HepG2 (cell line): Measurements from ENCODE around the gene BCKDHB. TPM values are rescaled to one million over a fixed set of nuclear protein-coding genes. Genes with fewer than 3 reads are reported as not detected.

Experiments used
- ATAC-seq: fragments of 200-7000 bp; cut with Tn5 transposase; 3 replicates; pipeline ENCODE4 v1.9.1; 2020; ENCODE audit warnings: mild to moderate bottlenecking, moderate library complexity
- BruUV-seq: library from RNA; stranded (reverse); fragments of 400-500 nt; replicated peaks from 2 replicates; lab custom pipeline; 2021; lab: Mats Ljungman, UMichigan
- CTCF ChIA-PET: fragments of 300-600 bp; formaldehyde crosslinking; extraction: SDS; loops from one replicate; lab custom pipeline; 2021; ENCODE audit warnings: low total read pairs, inconsistent platforms, low intra/inter-chr PET ratio; lab: Yijun Ruan, JAX
- POLR2A ChIA-PET: fragments of 350-600 bp; sonication (Branson Sonifier 250); formaldehyde crosslinking; loops from one replicate; lab custom pipeline; 2020; ENCODE audit warnings: antibody characterized with exemption, inconsistent platforms; lab: Yijun Ruan, JAX
- DNase-seq: peaks from one replicate; pipeline ENCODE4 v3.0.0-alpha.2; 2015; ENCODE audit warnings: low spot score
- FAIRE-seq: peaks from 3 replicates; lab custom pipeline; 2011; peaks lifted over from hg19 to GRCh38; lab: Jason Lieb, UNC
- H2AFZ ChIP-seq: one replicate; pipeline ENCODE4 v1.6.1; 2011; ENCODE audit warnings: low read length, inconsistent platforms
- H3K27ac ChIP-seq: fragments of 300-600 bp; 3 replicates; pipeline ENCODE4 v1.8.0; 2011; ENCODE audit warnings: mixed run types, mild to moderate bottlenecking, mixed read lengths, low read length, inconsistent platforms; ENCODE audit not compliant: insufficient read depth; ENCODE audit errors: extremely low read length
- H3K27me3 ChIP-seq, 2 experiments: fragments of 200-600 bp in 1 of 2; 2 replicates in 1 of 2; 3 replicates in 1 of 2; pipeline versions ENCODE4 v1.6.0 to v1.8.0; 2011; ENCODE audit warnings: low read length in 2 of 2, mild to moderate bottlenecking in 2 of 2, moderate library complexity in 2 of 2, inconsistent platforms in 1 of 2; ENCODE audit not compliant: insufficient read depth in 2 of 2, control insufficient read depth in 1 of 2
- H3K36me3 ChIP-seq, 2 experiments: fragments of 200-600 bp in 1 of 2; replicated peaks in 1 of 2; 2 replicates in 1 of 2; 3 replicates in 1 of 2; pipeline versions ENCODE4 v1.5.1 to v1.8.0; 2011; ENCODE audit warnings: low read length in 2 of 2, inconsistent platforms in 1 of 2; ENCODE audit not compliant: insufficient read depth in 2 of 2, control insufficient read depth in 1 of 2
- H3K4me1 ChIP-seq: 2 replicates; pipeline ENCODE4 v1.5.1; 2012; ENCODE audit warnings: low read length, inconsistent platforms; ENCODE audit not compliant: insufficient read depth
- H3K4me2 ChIP-seq: 2 replicates; pipeline ENCODE4 v1.6.0; 2011; ENCODE audit warnings: low read depth, low read length, inconsistent platforms
- H3K4me3 ChIP-seq, 3 experiments: fragments of 200-600 bp in 1 of 3; sonication (generic), shearing (Covaris generic) in 1 of 3; replicated peaks in 1 of 3; 2 replicates each; pipeline ENCODE4 v1.5.1; 2011 to 2016; ENCODE audit warnings: low read length in 3 of 3, inconsistent platforms in 2 of 3, low read depth in 2 of 3, mild to moderate bottlenecking in 2 of 3, control low read depth in 1 of 3, mixed read lengths in 1 of 3; ENCODE audit not compliant: insufficient read depth in 1 of 3
- H3K79me2 ChIP-seq: one replicate; pipeline ENCODE4 v1.6.1; 2011; ENCODE audit warnings: low read length, inconsistent platforms; ENCODE audit not compliant: insufficient read depth
- H3K9ac ChIP-seq: 2 replicates; pipeline ENCODE4 v1.6.0; 2011; ENCODE audit warnings: mild to moderate bottlenecking, low read depth, low read length, inconsistent platforms; ENCODE audit not compliant: insufficient read depth
- H3K9me3 ChIP-seq: 2 replicates; pipeline ENCODE4 v1.5.1; 2012; ENCODE audit warnings: mild to moderate bottlenecking, low read length
- H4K20me1 ChIP-seq: 2 replicates; pipeline ENCODE4 v1.6.0; 2011; ENCODE audit warnings: inconsistent platforms, mild to moderate bottlenecking, low read length, moderate library complexity; ENCODE audit not compliant: insufficient read depth
- ARHGAP35 ChIP-seq: sonication (generic); formaldehyde crosslinking; IDR thresholded peaks from 2 replicates; pipeline ENCODE4 v1.9.0; 2022; ENCODE audit warnings: mild to moderate bottlenecking, inconsistent platforms, moderate library complexity, missing genetic modification reagents, borderline replicate concordance
- DNMT3B ChIP-seq: conservative IDR thresholded peaks from 2 replicates; pipeline ENCODE4 v1.6.1; 2016; ENCODE audit warnings: missing biosample characterization, control low read depth
- DR1 ChIP-seq: sonication (generic); formaldehyde crosslinking; IDR thresholded peaks from 2 replicates; pipeline ENCODE4 v1.8.0; 2021; ENCODE audit warnings: mild to moderate bottlenecking, missing genetic modification reagents, inconsistent platforms
- FOXA1 ChIP-seq, 2 experiments: fragments of 450-650 bp in 1 of 2; sonication (generic) in 1 of 2; formaldehyde crosslinking in 1 of 2; IDR thresholded peaks; 2 replicates each; pipeline versions ENCODE4 v1.4.0 to v1.6.1; 2016 to 2020; ENCODE audit warnings: missing genetic modification reagents in 1 of 2
- FOXP1 ChIP-seq, 2 experiments: fragments of 450-650 bp in 1 of 2; IDR thresholded peaks; 2 replicates each; pipeline ENCODE4 v1.6.1; 2017 to 2018; ENCODE audit warnings: antibody characterized with exemption in 1 of 2
- GATAD1 ChIP-seq: IDR thresholded peaks from 2 replicates; pipeline ENCODE4 v1.6.1; 2016; ENCODE audit warnings: missing genetic modification reagents, missing compliant biosample characterization
- MAFF ChIP-seq: IDR thresholded peaks from 2 replicates; pipeline ENCODE4 v1.6.1; 2011; ENCODE audit warnings: low read depth, low read length, improper control_type of control experiment
- SRSF1 ChIP-seq: fragments of 200-400 bp; formaldehyde crosslinking; optimal IDR thresholded peaks from 2 replicates; pipeline ENCODE3; 2017; ENCODE audit warnings: mild to moderate bottlenecking, low read depth, low read length, moderate library complexity
- STAT5B ChIP-seq: sonication (generic); formaldehyde crosslinking; IDR thresholded peaks from 2 replicates; pipeline ENCODE4 v1.4.0; 2020; ENCODE audit warnings: missing genetic modification reagents
- TRIM24 ChIP-seq: sonication (generic); formaldehyde crosslinking; IDR thresholded peaks from 2 replicates; pipeline ENCODE4 v1.8.0; 2022; ENCODE audit warnings: mild to moderate bottlenecking, missing genetic modification reagents
- ZMYM4 ChIP-seq: sonication (generic); formaldehyde crosslinking; IDR thresholded peaks from 2 replicates; pipeline ENCODE4 v1.8.1; 2023; ENCODE audit warnings: mild to moderate bottlenecking, missing genetic modification reagents
- ZNF326 ChIP-seq: sonication (generic); formaldehyde crosslinking; IDR thresholded peaks from 2 replicates; pipeline ENCODE4 v1.4.0; 2020; ENCODE audit warnings: missing genetic modification reagents, borderline replicate concordance
- ZNF775 ChIP-seq: sonication (generic); formaldehyde crosslinking; IDR thresholded peaks from 2 replicates; pipeline ENCODE4 v1.4.0; 2020; ENCODE audit warnings: missing genetic modification reagents, mild to moderate bottlenecking, moderate library complexity, borderline replicate concordance
- ZNF850 ChIP-seq: sonication (generic); formaldehyde crosslinking; conservative IDR thresholded peaks from 2 replicates; pipeline ENCODE4 v1.9.0; 2021; ENCODE audit warnings: mild to moderate bottlenecking, missing genetic modification reagents
- WGBS: methylation state at CpG from one replicate; pipeline ENCODE4 v1.1.6; 2017; ENCODE audit warnings: low lambda C conversion rate; 5-methylcytosine and 5-hydroxymethylcytosine counted together
- in situ Hi-C: cut with HindIII; loops from 2 replicates; pipeline ENCODE4 v1.10.0; 2017; ENCODE audit warnings: low pct_unique_long_range_greater_than_20kb; ENCODE audit not compliant: extremely low pct_ligation_motif_present
- intact Hi-C: fragments of 100-400 bp; cut with micrococcal nuclease; formaldehyde crosslinking; loops from one replicate; pipeline ENCODE4 v1.10.0; 2022; ENCODE audit not compliant: unreplicated experiment
- polyA plus RNA-seq, 8 experiments: library from polyadenylated mRNA; depleted of rRNA in 3 of 8; stranded (reverse) in 7 of 8; unstranded in 1 of 8; fragments of >200 nt; fragmentation: Illumina TruSeq in 4 of 8; extraction: Trizol in 4 of 8; gene quantifications; 2 replicates each; pipeline versions ENCODE4 v1.2.1 to v1.2.3, GENCODE V29; 2011 to 2016; ENCODE audit warnings: low read depth in 4 of 8, missing spikeins in 1 of 8, mixed read lengths in 1 of 8; ENCODE audit not compliant: insufficient read depth in 1 of 8
- total RNA-seq, 5 experiments: library from RNA; depleted of rRNA; stranded (reverse); fragments of >200 nt; fragmentation: Illumina TruSeq; extraction: Trizol; gene quantifications; 2 replicates each; pipeline ENCODE4 v1.2.3, GENCODE V29; 2016; ENCODE audit warnings: low read depth in 1 of 5
- TF ChIP-seq, protein P1 (sequence below): sonication (generic); formaldehyde crosslinking; IDR thresholded peaks from 2 replicates; pipeline ENCODE4 v1.5.0; 2020; ENCODE audit warnings: missing genetic modification reagents

BCKDHB gene
- total and polyA plus RNA-seq, 2 of the 13 experiments (the other 11 are each of a cell fraction or from before 2014, with no cell fraction given), result 10.8 to 13.6 TPM

DNA sequence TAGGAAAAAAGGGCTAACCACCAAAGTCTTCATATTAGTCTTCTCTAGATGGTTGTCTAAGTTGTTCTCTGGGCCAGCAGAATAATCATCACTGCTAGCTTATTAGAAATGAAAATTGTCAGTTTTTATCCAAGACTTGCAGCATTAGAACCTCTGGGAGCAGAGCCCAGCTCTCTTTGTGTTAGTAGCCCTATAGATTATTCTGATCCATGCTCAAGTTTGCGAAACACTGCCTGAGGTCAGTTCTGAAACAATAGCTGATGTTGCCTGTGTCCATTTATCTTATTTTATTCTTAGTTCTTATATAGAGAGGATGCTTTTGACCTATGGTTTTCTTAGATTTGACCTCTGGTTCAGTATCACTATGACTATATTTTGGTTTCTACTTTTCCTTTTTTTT lies 66.9 kb downstream of the BCKDHB start:
- no peak overlapping the region for H3K4me3 ChIP-seq
- H2AFZ ChIP-seq, result no peak overlapping the region
- no TSS peak for BruUV-seq
- H3K27me3 ChIP-seq, result no peaks in the 10 kb centered on the region
- no peak overlapping the region for H3K27ac ChIP-seq
- CTCF ChIA-PET, result no interaction called here
- WGBS, result 89% methylated on average over 1 of the region's 1 CpG
- ATAC-seq (no peak), FAIRE-seq (no peak), DNase-seq (no peak)
- H3K4me2 ChIP-seq, result no peak overlapping the region
- in situ Hi-C loops, result no loop called here
- H3K9ac ChIP-seq, result no peak overlapping the region
- intact Hi-C loops, result no loop called here
- TF ChIP-seq MAFF, result no peak
- no peak for TF ChIP-seq ZMYM4 (CRISPR knock-in tag)
- TF ChIP-seq STAT5B (CRISPR knock-in tag), result no peak
- TF ChIP-seq DNMT3B (CRISPR knock-in tag), result no peak
- TF ChIP-seq SRSF1, result no peak
- TF ChIP-seq GATAD1 (CRISPR knock-in tag), result no peak
- no peak for TF ChIP-seq FOXP1 (IDR thresholded peaks at IDR 0.05)
- TF ChIP-seq FOXP1 (CRISPR knock-in tag; IDR thresholded peaks at IDR 0.05), result no peak
- TF ChIP-seq, protein P1, sequence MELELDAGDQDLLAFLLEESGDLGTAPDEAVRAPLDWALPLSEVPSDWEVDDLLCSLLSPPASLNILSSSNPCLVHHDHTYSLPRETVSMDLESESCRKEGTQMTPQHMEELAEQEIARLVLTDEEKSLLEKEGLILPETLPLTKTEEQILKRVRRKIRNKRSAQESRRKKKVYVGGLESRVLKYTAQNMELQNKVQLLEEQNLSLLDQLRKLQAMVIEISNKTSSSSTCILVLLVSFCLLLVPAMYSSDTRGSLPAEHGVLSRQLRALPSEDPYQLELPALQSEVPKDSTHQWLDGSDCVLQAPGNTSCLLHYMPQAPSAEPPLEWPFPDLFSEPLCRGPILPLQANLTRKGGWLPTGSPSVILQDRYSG (CRISPR knock-in tag), result no peak
- TF ChIP-seq FOXA1 (IDR thresholded peaks at IDR 0.05), result no peak
- TF ChIP-seq FOXA1 (CRISPR knock-in tag; IDR thresholded peaks at IDR 0.05), result no peak
- TF ChIP-seq ARHGAP35 (CRISPR knock-in tag), result no peak
- no peak for TF ChIP-seq DR1
- TF ChIP-seq ZNF775 (CRISPR knock-in tag), result no peak
- no peak for TF ChIP-seq ZNF850 (CRISPR knock-in tag)
- no peak for TF ChIP-seq ZNF326 (CRISPR knock-in tag)
- TF ChIP-seq TRIM24 (CRISPR knock-in tag), result no peak
- peaks cover 0 to 2% of the 10 kb centered on the region in 2 experiments; a peak in 1 of 5 replicates for H3K36me3 ChIP-seq
- no peaks in the 10 kb centered on the region for H3K79me2 ChIP-seq
- H4K20me1 ChIP-seq, result no peaks in the 10 kb centered on the region
- POLR2A ChIA-PET, result no interaction called here
- H3K9me3 ChIP-seq, result no peaks in the 10 kb centered on the region
- H3K4me1 ChIP-seq, result no peaks in the 10 kb centered on the region
